ENCODE measurements around the gene KIRREL2. TPM values are rescaled to one million over a fixed set of nuclear protein-coding genes. Genes with fewer than 3 reads are reported as not detected.
"Not testable (repeated sequence)": the region's sequence is repeated elsewhere in the genome, so short reads cannot be mapped to it uniquely, and the experiment has no call there.

Gene KIRREL2
- total RNA-seq, 4 donors from 2014 or later = not detected

- Histone ChIP-seq H3K9me3 (no peaks in the 10 kb centered on the region), H3K36me3 (no peaks in the 10 kb centered on the region), H3K27ac (no peak overlapping the region), H3K4me1 (peaks cover 10 to 24% (median 20%) of the 10 kb centered on the region in 4 donors), H3K4me3 (peak overlapping the region; percentile 10 to 60 (median 34)), H3K27me3 (peaks cover 59% of the 10 kb centered on the region)
- in situ Hi-C loops (cut with MboI; ENCODE audit: low pct_ligation_motif_present in 1 of 4, low pct_unique_long_range_greater_than_20kb in 1 of 4, low sequenced_read_pairs in 3 of 4) = no loop called here
- TF ChIP-seq, protein P1, sequence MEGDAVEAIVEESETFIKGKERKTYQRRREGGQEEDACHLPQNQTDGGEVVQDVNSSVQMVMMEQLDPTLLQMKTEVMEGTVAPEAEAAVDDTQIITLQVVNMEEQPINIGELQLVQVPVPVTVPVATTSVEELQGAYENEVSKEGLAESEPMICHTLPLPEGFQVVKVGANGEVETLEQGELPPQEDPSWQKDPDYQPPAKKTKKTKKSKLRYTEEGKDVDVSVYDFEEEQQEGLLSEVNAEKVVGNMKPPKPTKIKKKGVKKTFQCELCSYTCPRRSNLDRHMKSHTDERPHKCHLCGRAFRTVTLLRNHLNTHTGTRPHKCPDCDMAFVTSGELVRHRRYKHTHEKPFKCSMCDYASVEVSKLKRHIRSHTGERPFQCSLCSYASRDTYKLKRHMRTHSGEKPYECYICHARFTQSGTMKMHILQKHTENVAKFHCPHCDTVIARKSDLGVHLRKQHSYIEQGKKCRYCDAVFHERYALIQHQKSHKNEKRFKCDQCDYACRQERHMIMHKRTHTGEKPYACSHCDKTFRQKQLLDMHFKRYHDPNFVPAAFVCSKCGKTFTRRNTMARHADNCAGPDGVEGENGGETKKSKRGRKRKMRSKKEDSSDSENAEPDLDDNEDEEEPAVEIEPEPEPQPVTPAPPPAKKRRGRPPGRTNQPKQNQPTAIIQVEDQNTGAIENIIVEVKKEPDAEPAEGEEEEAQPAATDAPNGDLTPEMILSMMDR (IDR thresholded peaks at IDR 0.05) = no peak
- no peak for TF ChIP-seq POLR2AphosphoS5 (IDR thresholded peaks at IDR 0.05)
- no peak for TF ChIP-seq EP300 (IDR thresholded peaks at IDR 0.05; ENCODE audit: low read depth)
- no peak for TF ChIP-seq POLR2A (IDR thresholded peaks at IDR 0.05)
- DNase-seq = no peak
- WGBS, 2 donors (ENCODE audit: low coverage in 1 of 2) = 4% methylated on average over 10 of the region's 15 CpGs; no CpG with 5 or more reads in 1 of the 2 donors
- intact Hi-C loops (cut with DNase I; ENCODE audit: low total_unique reads) = no loop called here
These were observed 12.2 kb downstream of the KIRREL2 start for GRCh38 chr19:35868823-35869326.

DNA sequence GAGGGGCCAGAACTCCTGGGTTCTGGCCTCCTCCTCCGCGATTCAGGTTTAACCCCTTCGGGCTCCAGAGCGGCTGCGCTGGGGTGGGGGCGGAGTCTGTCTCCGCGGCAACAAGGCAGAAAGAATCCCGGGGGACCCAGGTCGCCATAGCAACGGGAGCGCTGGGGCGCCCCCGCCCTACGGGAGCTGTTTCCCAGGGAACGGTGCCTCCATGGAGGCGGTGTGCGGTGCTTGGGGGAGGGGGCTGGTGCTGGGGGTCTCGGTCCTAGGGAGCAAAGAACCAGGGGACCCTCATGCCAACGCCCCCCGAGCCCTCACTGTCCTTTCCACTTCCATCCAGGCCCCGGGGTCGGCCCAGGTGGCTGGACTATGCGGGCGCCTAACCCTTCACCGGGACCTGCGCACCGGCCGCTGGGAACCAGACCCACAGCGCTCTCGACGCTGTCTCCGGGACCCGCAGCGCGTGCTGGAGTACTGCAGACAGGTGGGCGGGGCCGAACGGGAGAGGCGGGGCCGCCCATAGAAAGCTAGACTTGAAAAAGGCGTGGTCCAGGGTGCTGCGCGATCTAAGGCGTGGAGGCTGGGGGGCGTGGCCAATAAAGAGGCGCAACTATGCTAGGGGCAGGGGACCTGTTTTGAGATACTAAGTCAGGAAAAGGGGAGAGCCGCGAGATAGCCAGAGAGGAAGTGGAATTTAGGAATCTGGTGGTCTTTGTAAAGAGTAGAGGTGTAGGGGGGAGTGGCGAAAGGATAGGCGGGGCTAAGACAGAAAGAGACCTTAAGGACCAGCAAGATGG, 12.8 kb downstream of the KIRREL2 start:
- WGBS, 2 donors (ENCODE audit: low coverage in 1 of 2) = 1 to 2% methylated on average over 19 to 49 of the region's 51 CpGs
- intact Hi-C loops (cut with DNase I; ENCODE audit: low total_unique reads) (no loop called here), in situ Hi-C loops (cut with MboI; ENCODE audit: low pct_ligation_motif_present in 1 of 4, low pct_unique_long_range_greater_than_20kb in 1 of 4, low sequenced_read_pairs in 3 of 4) (no loop called here)
- H3K4me1 ChIP-seq = peaks cover 10 to 24% (median 20%) of the 10 kb centered on the region in 4 donors
- peak; percentile 70 for DNase-seq
- no peak for TF ChIP-seq POLR2AphosphoS5 (IDR thresholded peaks at IDR 0.05)
- TF ChIP-seq, protein P1 (IDR thresholded peaks at IDR 0.05) = no peak
- no peak for TF ChIP-seq POLR2A (IDR thresholded peaks at IDR 0.05)
- no peak for TF ChIP-seq EP300 (IDR thresholded peaks at IDR 0.05; ENCODE audit: low read depth)
- H3K27me3 ChIP-seq = peaks cover 59% of the 10 kb centered on the region
- no peaks in the 10 kb centered on the region for H3K36me3 ChIP-seq
- no peaks in the 10 kb centered on the region for H3K9me3 ChIP-seq
- H3K27ac ChIP-seq = no peak overlapping the region
- H3K4me3 ChIP-seq = peak overlapping the region in 1 of 4 donors; percentile 60

- DNase-seq = not testable (repeated sequence)
- H3K4me3 ChIP-seq = peak overlapping the region in 1 of 4 donors; percentile 60
These were observed 13.5 kb downstream of the KIRREL2 start for GRCh38 chr19:35870124-35870736.

GRCh38 chr19:35870798-35871197, 14.1 kb downstream of the KIRREL2 start:
- no peaks in the 10 kb centered on the region for H3K9me3 ChIP-seq
- WGBS, 2 donors (ENCODE audit: low coverage in 1 of 2) = 78 to 100% methylated on average over 1 to 11 of the region's 12 CpGs
- no peak overlapping the region for H3K4me3 ChIP-seq
- intact Hi-C loops (cut with DNase I; ENCODE audit: low total_unique reads) (no loop called here), in situ Hi-C loops (cut with MboI; ENCODE audit: low pct_ligation_motif_present in 1 of 4, low pct_unique_long_range_greater_than_20kb in 1 of 4, low sequenced_read_pairs in 3 of 4) (no loop called here)
- no peaks in the 10 kb centered on the region for H3K36me3 ChIP-seq
- H3K27me3 ChIP-seq = peaks cover 54% of the 10 kb centered on the region
- TF ChIP-seq, protein P1 (IDR thresholded peaks at IDR 0.05) = no peak
- TF ChIP-seq EP300 (IDR thresholded peaks at IDR 0.05; ENCODE audit: low read depth) (no peak), POLR2AphosphoS5 (IDR thresholded peaks at IDR 0.05) (no peak), POLR2A (IDR thresholded peaks at IDR 0.05) (no peak)
- H3K27ac ChIP-seq = no peak overlapping the region
- DNase-seq = no peak
- H3K4me1 ChIP-seq = peaks cover 10 to 24% (median 20%) of the 10 kb centered on the region in 4 donors

More at GRCh38 chr19:35870124-35870736, 13.5 kb downstream of the KIRREL2 start:
- in situ Hi-C loops (cut with MboI; ENCODE audit: low pct_ligation_motif_present in 1 of 4, low pct_unique_long_range_greater_than_20kb in 1 of 4, low sequenced_read_pairs in 3 of 4); H3K9me3 ChIP-seq; intact Hi-C loops (cut with DNase I; ENCODE audit: low total_unique reads); H3K27ac ChIP-seq; H3K36me3 ChIP-seq: not testable (repeated sequence)
- H3K4me1 ChIP-seq = peaks cover 10 to 24% (median 20%) of the 10 kb centered on the region in 4 donors
- H3K27me3 ChIP-seq = peaks cover 59% of the 10 kb centered on the region
- 20 to 50% methylated on average over 12 to 26 of the region's 26 CpGs for WGBS, 2 donors (ENCODE audit: low coverage in 1 of 2)

Data from transverse colon (tissue), 4 donors.